PC-9 (cell line): ENCODE results near the gene XCL2. TPM values are rescaled to one million over a fixed set of nuclear protein-coding genes. Genes with fewer than 3 reads are reported as not detected.

Experiments
- BruUV-seq: library from RNA; stranded (reverse); fragments of 400-500 nt; replicated peaks from 2 replicates; lab custom pipeline; 2021; lab: Mats Ljungman, UMichigan
- CTCF ChIA-PET: fragments of 300-600 bp; sonication (Branson Sonifier 250); formaldehyde crosslinking; loops from one replicate; lab custom pipeline; 2022; ENCODE audit warnings: antibody characterized with exemption; lab: Charles Lee
- POLR2A ChIA-PET: fragments of 300-600 bp; sonication (Branson Sonifier 250); formaldehyde crosslinking; loops from one replicate; lab custom pipeline; 2022; ENCODE audit warnings: antibody characterized with exemption; ENCODE audit not compliant: unreplicated experiment; lab: Charles Lee
- DNase-seq, 2 experiments: peaks; one replicate each; pipeline versions ENCODE4 v3.0.0 to v3.0.0-alpha.2; 2015 to 2022; ENCODE audit warnings: mixed read lengths in 1 of 2
- H2AFZ ChIP-seq: fragments of 200-600 bp; sonication (generic); 2 replicates; pipeline ENCODE4 v1.8.1; 2017; ENCODE audit warnings: antibody characterized with exemption
- H3F3A ChIP-seq: fragments of 200-600 bp; sonication (generic); 2 replicates; pipeline ENCODE4 v1.8.1; 2017; ENCODE audit warnings: antibody characterized with exemption, mild to moderate bottlenecking, low read depth; ENCODE audit not compliant: insufficient read depth
- H3K27ac ChIP-seq: fragments of 200-600 bp; sonication (generic); 2 replicates; pipeline ENCODE4 v1.6.1; 2016; ENCODE audit warnings: mixed run types
- H3K27me3 ChIP-seq: fragments of 200-600 bp; sonication (generic); 2 replicates; pipeline ENCODE4 v1.6.1; 2016; ENCODE audit warnings: low read depth, mixed run types; ENCODE audit not compliant: insufficient read depth
- H3K36me3 ChIP-seq: fragments of 200-600 bp; sonication (generic); 2 replicates; pipeline ENCODE4 v1.6.1; 2016; ENCODE audit warnings: low read depth, mixed run types
- H3K4me1 ChIP-seq: fragments of 200-600 bp; sonication (generic); replicated peaks from 2 replicates; pipeline ENCODE4 v1.6.1; 2016; ENCODE audit warnings: mixed run types; ENCODE audit not compliant: insufficient read depth
- H3K4me2 ChIP-seq: fragments of 200-600 bp; sonication (generic); 2 replicates; pipeline ENCODE4 v1.6.1; 2017; ENCODE audit warnings: mixed run types
- H3K4me3 ChIP-seq: fragments of 200-600 bp; sonication (generic); 2 replicates; pipeline ENCODE4 v1.6.1; 2016; ENCODE audit warnings: mixed run types
- H3K79me2 ChIP-seq: fragments of 200-600 bp; sonication (generic); 2 replicates; pipeline ENCODE4 v1.6.1; 2017; ENCODE audit warnings: low read depth, mixed run types
- H3K9me2 ChIP-seq: fragments of 200-600 bp; sonication (generic); 2 replicates; pipeline ENCODE4 v1.8.1; 2017; ENCODE audit warnings: mild to moderate bottlenecking; ENCODE audit not compliant: insufficient read depth
- H3K9me3 ChIP-seq: fragments of 200-600 bp; sonication (generic); 2 replicates; pipeline ENCODE4 v1.8.1; 2016; ENCODE audit warnings: low read depth; ENCODE audit not compliant: insufficient read depth
- H4K20me1 ChIP-seq: fragments of 200-600 bp; sonication (generic); 2 replicates; pipeline ENCODE4 v1.8.1; 2017; ENCODE audit not compliant: insufficient read depth
- EZH2 ChIP-seq: fragments of 200-600 bp; sonication (generic); IDR thresholded peaks from 2 replicates; pipeline ENCODE4 v1.8.0; 2017; ENCODE audit warnings: antibody characterized with exemption, low read depth
- intact Hi-C: fragments of 100-400 bp; cut with micrococcal nuclease; formaldehyde crosslinking; loops from one replicate; pipeline ENCODE4 v1.10.0; 2022; ENCODE audit not compliant: unreplicated experiment
- total RNA-seq: library from RNA; stranded (reverse); gene quantifications from 2 replicates; pipeline ENCODE4 v1.2.3, GENCODE V29; 2021
- TF ChIP-seq, protein P1 (sequence below): fragments of 200-600 bp; sonication (generic); conservative IDR thresholded peaks from 2 replicates; pipeline ENCODE4 v1.6.1; 2017; ENCODE audit warnings: mixed run types, antibody characterized with exemption, mild to moderate bottlenecking, moderate library complexity

Gene XCL2
- total RNA-seq, 1 experiment from 2014 or later, result not detected

DNA sequence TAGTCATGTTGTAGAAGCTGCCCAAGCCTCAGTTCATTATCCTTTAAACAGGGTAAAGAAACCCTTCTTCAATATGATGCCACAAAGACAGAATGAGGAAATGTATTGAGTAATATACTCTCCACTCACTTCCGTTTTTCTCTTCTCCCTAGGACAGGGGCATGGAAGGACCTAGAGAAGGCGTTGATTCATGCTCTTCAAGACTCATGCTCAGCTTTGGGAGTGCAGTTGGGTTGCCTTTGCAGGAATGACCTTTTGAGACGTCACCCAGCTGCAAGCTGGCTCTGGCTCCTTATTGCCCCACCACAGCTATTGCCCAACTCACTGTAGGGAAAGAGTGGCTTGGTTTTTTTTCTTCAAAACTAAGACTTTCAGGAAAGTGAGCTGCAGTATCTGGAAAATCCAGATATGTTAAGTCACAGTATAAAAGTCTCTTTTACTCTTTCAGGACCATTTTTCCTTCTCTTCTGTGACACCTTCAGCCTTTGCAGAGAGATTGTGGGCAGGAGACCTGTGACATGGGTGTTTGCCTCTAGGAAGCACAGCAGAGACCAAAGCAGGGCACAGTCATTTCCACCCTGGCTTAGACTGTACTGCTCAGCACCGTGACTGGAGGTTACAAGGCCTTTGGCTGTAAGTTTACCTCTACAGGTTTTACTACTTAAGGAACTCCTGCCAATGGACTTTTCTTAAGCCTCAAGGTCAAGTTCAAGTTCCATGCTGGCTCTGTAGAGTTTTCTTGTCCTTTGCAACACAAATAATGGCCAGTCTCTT, 39.5 kb downstream of the XCL2 start:
- intact Hi-C loops, result no loop called here
- no TSS peak for BruUV-seq
- POLR2A ChIA-PET, result no interaction called here

DNA sequence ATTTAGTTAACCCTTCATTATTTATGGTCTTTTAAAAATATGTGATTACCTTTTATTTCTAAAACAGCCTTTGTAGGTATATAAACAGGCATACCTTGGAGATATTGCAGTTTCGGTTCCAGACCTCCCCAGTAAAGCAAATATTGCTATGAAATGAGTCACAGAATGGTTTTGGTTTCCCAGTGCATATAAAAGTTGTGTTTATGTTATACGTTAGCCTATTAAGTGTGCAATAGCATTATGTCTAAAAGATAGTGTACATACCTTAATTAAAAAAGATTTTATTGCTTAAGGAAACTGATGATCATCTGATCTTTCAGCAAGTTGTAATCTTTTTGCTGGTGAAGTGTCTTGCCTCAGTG, 44.1 kb downstream of the XCL2 start:
- DNase-seq, result peak in 1 of 2 experiments; percentile 65
- BruUV-seq, result no TSS peak
- intact Hi-C loops, result no loop called here

More for the DNA sequence above, 39.5 kb downstream of the XCL2 start:
- Histone ChIP-seq H3K4me2 (no peak overlapping the region), H3K4me3 (no peak overlapping the region), H3K36me3 (no peaks in the 10 kb centered on the region), H2AFZ (no peak overlapping the region), H3F3A (no peaks in the 10 kb centered on the region), H3K79me2 (no peaks in the 10 kb centered on the region), H3K27me3 (no peaks in the 10 kb centered on the region), H3K9me2 (no peaks in the 10 kb centered on the region), H3K4me1 (peaks cover 18% of the 10 kb centered on the region; the same call in 1 of the 2 replicates), H3K9me3 (no peaks in the 10 kb centered on the region), H4K20me1 (no peaks in the 10 kb centered on the region), H3K27ac (no peak overlapping the region)
- no peak for TF ChIP-seq EZH2
- no peak for DNase-seq
- CTCF ChIA-PET, result no interaction called here

DNA sequence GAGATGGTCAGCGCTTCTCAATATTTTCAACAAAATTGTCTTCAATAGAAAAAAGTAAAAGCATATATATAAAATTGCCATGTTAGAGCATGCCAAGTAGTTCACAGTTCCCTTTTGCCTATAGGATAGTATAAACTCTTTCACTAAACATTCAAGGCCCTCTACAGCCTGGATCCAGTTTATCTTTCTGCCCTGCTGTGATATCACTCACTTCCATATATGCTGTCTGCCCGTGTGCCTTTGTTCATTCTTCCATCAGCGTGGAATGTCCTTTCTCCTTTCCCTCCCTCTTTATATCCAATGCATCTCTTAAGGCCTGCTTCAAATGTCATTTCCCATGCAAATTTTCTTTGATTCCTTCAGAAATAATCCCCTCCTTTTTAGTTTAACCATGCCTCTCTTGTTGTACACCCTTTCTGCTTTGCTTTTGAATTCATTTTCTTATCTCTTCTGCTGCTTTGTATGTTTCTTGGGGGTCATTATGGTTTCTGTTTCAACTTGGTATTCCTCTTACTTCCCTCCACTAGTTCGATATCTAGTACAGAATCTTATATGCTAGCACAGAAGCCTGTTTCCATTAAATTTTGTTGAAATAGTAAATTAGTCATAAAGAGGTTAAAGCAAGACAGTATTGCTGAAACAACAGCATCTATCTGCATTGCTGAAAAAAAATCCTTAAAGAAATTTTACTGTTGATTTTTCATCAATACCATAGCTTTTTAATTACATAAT, 44.7 kb downstream of the XCL2 start:
- peak in 1 of 2 experiments; percentile 42 for DNase-seq
- H3K9me3 ChIP-seq, result no peaks in the 10 kb centered on the region
- peak overlapping the region; percentile 35 for H2AFZ ChIP-seq
- H3K4me2 ChIP-seq, result peak overlapping the region; percentile 22
- intact Hi-C loops, result no loop called here
- no peaks in the 10 kb centered on the region for H3K36me3 ChIP-seq
- H3K4me1 ChIP-seq, result peaks cover 15% of the 10 kb centered on the region; the same call in 1 of the 2 replicates
- no peaks in the 10 kb centered on the region for H3F3A ChIP-seq
- H3K4me3 ChIP-seq, result no peak overlapping the region
- no peaks in the 10 kb centered on the region for H3K9me2 ChIP-seq
- POLR2A ChIA-PET, result no interaction called here
- no TSS peak for BruUV-seq
- CTCF ChIA-PET, result no interaction called here
- no peaks in the 10 kb centered on the region for H3K79me2 ChIP-seq
- H3K27me3 ChIP-seq, result no peaks in the 10 kb centered on the region
- H3K27ac ChIP-seq, result peak overlapping the region; percentile 52
- TF ChIP-seq EZH2, result no peak
- TF ChIP-seq, protein P1, sequence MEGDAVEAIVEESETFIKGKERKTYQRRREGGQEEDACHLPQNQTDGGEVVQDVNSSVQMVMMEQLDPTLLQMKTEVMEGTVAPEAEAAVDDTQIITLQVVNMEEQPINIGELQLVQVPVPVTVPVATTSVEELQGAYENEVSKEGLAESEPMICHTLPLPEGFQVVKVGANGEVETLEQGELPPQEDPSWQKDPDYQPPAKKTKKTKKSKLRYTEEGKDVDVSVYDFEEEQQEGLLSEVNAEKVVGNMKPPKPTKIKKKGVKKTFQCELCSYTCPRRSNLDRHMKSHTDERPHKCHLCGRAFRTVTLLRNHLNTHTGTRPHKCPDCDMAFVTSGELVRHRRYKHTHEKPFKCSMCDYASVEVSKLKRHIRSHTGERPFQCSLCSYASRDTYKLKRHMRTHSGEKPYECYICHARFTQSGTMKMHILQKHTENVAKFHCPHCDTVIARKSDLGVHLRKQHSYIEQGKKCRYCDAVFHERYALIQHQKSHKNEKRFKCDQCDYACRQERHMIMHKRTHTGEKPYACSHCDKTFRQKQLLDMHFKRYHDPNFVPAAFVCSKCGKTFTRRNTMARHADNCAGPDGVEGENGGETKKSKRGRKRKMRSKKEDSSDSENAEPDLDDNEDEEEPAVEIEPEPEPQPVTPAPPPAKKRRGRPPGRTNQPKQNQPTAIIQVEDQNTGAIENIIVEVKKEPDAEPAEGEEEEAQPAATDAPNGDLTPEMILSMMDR, result no peak
- H4K20me1 ChIP-seq, result no peaks in the 10 kb centered on the region

More for the DNA sequence above, 44.1 kb downstream of the XCL2 start:
- H3F3A ChIP-seq, result no peaks in the 10 kb centered on the region
- TF ChIP-seq EZH2, result no peak
- TF ChIP-seq, protein P1, result no peak
- H3K27me3 ChIP-seq, result no peaks in the 10 kb centered on the region
- no peak overlapping the region for H3K4me3 ChIP-seq
- no peaks in the 10 kb centered on the region for H3K9me2 ChIP-seq
- H3K27ac ChIP-seq, result peak overlapping the region; percentile 52
- no peaks in the 10 kb centered on the region for H3K36me3 ChIP-seq
- H3K4me2 ChIP-seq, result peak overlapping the region; percentile 22
- H4K20me1 ChIP-seq, result no peaks in the 10 kb centered on the region
- ChIA-PET POLR2A (no interaction called here), CTCF (no interaction called here)
- no peak overlapping the region; the same call in 1 of the 2 replicates for H2AFZ ChIP-seq
- no peaks in the 10 kb centered on the region for H3K9me3 ChIP-seq
- peaks cover 15% of the 10 kb centered on the region; the same call in 1 of the 2 replicates for H3K4me1 ChIP-seq
- no peaks in the 10 kb centered on the region for H3K79me2 ChIP-seq
